GM12878 (cell line): Measurements from ENCODE around the gene MIGA2.

Experiments used
- CBFB ChIP-seq: IDR thresholded peaks from 2 replicates; pipeline ENCODE4 v1.6.1; 2016; ENCODE audit warnings: antibody characterized with exemption, low read depth
- EZH2 ChIP-seq: IDR thresholded peaks from 2 replicates; pipeline ENCODE4 v1.6.1; 2012; ENCODE audit warnings: low read depth, mild to moderate bottlenecking, control low read depth, inconsistent platforms, low read length, borderline replicate concordance; ENCODE audit not compliant: control insufficient read depth
- GABPA ChIP-seq: IDR thresholded peaks from 2 replicates; pipeline ENCODE4 v1.6.1; 2014; ENCODE audit warnings: antibody characterized with exemption, low read depth, mild to moderate bottlenecking, inconsistent platforms
- JUND ChIP-seq: IDR thresholded peaks from 2 replicates; pipeline ENCODE4 v1.6.1; 2012; ENCODE audit warnings: low read depth, mild to moderate bottlenecking, low read length, improper control_type of control experiment, moderate library complexity
- NFYB ChIP-seq: IDR thresholded peaks from 2 replicates; pipeline ENCODE4 v1.6.1; 2011; ENCODE audit warnings: low read depth, mild to moderate bottlenecking, low read length, improper control_type of control experiment, moderate library complexity; ENCODE audit not compliant: insufficient read depth
- POLR2A ChIP-seq: IDR thresholded peaks from 2 replicates; pipeline ENCODE4 v1.6.1; 2011; ENCODE audit warnings: low read depth, mild to moderate bottlenecking, low read length
- POLR2AphosphoS5 ChIP-seq: IDR thresholded peaks from 2 replicates; pipeline ENCODE4 v1.6.1; 2011; ENCODE audit warnings: mild to moderate bottlenecking, low read length, inconsistent platforms
- RAD21 ChIP-seq: IDR thresholded peaks from 2 replicates; pipeline ENCODE4 v1.6.1; 2011; ENCODE audit warnings: mild to moderate bottlenecking, low read depth, low read length, moderate library complexity; ENCODE audit not compliant: insufficient read depth
- RUNX3 ChIP-seq: IDR thresholded peaks from 2 replicates; pipeline ENCODE4 v1.6.1; 2012; ENCODE audit warnings: low read length, inconsistent platforms
- YY1 ChIP-seq: IDR thresholded peaks from 2 replicates; pipeline ENCODE4 v1.6.1; 2011; ENCODE audit warnings: low read depth, mild to moderate bottlenecking, low read length
- ZZZ3 ChIP-seq: IDR thresholded peaks from 2 replicates; pipeline ENCODE4 v1.6.1; 2011; ENCODE audit warnings: low read depth; ENCODE audit not compliant: control insufficient read depth, insufficient read length
- TF ChIP-seq, protein P1 (sequence below): IDR thresholded peaks from 2 replicates; pipeline ENCODE4 v1.6.1; 2012; ENCODE audit warnings: mild to moderate bottlenecking, low read depth, low read length
- TF ChIP-seq, protein P2 (sequence below), 3 experiments: IDR thresholded peaks in 2 of 3; conservative IDR thresholded peaks in 1 of 3; 2 replicates each; pipeline ENCODE4 v1.5.1; 2011; ENCODE audit warnings: low read depth in 3 of 3, low read length in 3 of 3, mild to moderate bottlenecking in 3 of 3, control low read depth in 2 of 3, moderate library complexity in 2 of 3, inconsistent platforms in 1 of 3, mixed read lengths in 1 of 3; ENCODE audit not compliant: control insufficient read depth in 2 of 3, insufficient read depth in 1 of 3; ENCODE audit errors: extremely low read depth in 1 of 3

DNA sequence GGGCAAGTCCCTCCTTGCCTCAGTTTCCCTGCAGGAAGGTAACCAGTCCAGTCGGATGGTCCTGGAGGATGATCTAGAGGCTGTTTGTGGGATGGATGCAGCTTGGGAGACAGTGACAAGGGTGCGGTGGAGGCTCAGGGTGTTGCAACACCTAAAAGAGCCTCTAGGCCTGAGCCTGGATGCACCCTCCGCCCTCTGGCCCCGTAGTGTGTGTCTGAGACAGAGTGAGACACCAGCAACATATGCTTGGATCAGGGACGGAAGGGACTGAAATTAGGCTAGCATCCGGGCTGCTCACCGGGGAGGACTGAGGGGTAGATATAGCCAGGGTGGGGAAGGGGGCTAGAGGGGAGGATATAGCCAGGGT lies 73.1 kb downstream of the MIGA2 start:
- TF ChIP-seq EZH2 (no peak), RAD21 (no peak), CBFB (no peak), JUND (no peak), NFYB (no peak), POLR2A (no peak), GABPA (no peak), RUNX3 (no peak), POLR2AphosphoS5 (no peak), ZZZ3 (no peak), YY1 (no peak)
- TF ChIP-seq, protein P1, sequence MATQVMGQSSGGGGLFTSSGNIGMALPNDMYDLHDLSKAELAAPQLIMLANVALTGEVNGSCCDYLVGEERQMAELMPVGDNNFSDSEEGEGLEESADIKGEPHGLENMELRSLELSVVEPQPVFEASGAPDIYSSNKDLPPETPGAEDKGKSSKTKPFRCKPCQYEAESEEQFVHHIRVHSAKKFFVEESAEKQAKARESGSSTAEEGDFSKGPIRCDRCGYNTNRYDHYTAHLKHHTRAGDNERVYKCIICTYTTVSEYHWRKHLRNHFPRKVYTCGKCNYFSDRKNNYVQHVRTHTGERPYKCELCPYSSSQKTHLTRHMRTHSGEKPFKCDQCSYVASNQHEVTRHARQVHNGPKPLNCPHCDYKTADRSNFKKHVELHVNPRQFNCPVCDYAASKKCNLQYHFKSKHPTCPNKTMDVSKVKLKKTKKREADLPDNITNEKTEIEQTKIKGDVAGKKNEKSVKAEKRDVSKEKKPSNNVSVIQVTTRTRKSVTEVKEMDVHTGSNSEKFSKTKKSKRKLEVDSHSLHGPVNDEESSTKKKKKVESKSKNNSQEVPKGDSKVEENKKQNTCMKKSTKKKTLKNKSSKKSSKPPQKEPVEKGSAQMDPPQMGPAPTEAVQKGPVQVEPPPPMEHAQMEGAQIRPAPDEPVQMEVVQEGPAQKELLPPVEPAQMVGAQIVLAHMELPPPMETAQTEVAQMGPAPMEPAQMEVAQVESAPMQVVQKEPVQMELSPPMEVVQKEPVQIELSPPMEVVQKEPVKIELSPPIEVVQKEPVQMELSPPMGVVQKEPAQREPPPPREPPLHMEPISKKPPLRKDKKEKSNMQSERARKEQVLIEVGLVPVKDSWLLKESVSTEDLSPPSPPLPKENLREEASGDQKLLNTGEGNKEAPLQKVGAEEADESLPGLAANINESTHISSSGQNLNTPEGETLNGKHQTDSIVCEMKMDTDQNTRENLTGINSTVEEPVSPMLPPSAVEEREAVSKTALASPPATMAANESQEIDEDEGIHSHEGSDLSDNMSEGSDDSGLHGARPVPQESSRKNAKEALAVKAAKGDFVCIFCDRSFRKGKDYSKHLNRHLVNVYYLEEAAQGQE = no peak
- TF ChIP-seq, protein P2, sequence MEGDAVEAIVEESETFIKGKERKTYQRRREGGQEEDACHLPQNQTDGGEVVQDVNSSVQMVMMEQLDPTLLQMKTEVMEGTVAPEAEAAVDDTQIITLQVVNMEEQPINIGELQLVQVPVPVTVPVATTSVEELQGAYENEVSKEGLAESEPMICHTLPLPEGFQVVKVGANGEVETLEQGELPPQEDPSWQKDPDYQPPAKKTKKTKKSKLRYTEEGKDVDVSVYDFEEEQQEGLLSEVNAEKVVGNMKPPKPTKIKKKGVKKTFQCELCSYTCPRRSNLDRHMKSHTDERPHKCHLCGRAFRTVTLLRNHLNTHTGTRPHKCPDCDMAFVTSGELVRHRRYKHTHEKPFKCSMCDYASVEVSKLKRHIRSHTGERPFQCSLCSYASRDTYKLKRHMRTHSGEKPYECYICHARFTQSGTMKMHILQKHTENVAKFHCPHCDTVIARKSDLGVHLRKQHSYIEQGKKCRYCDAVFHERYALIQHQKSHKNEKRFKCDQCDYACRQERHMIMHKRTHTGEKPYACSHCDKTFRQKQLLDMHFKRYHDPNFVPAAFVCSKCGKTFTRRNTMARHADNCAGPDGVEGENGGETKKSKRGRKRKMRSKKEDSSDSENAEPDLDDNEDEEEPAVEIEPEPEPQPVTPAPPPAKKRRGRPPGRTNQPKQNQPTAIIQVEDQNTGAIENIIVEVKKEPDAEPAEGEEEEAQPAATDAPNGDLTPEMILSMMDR (IDR thresholded peaks at IDR 0.05 in 2 of 3, conservative IDR thresholded peaks at IDR 0.05 in 1 of 3; ENCODE audit: control insufficient read depth in 2 of 3, extremely low read depth in 1 of 3, insufficient read depth in 1 of 3, low read depth in 3 of 3, low read length in 3 of 3) = no peak
